Endothelial cell of umbilical vein (primary cell): ENCODE measurements around the gene UPF2. TPM values are rescaled to one million over a fixed set of nuclear protein-coding genes. Genes with fewer than 3 reads are reported as not detected.

Source experiments
- BruUV-seq: library from RNA; stranded (reverse); fragments of 400-500 nt; replicated peaks from 2 replicates; lab custom pipeline; 2021; lab: Mats Ljungman, UMichigan
- CTCF ChIA-PET: fragments of 300-600, 350-600 bp; sonication (Branson Sonifier 250); formaldehyde crosslinking; loops from one replicate; lab custom pipeline; 2021; ENCODE audit warnings: antibody characterized with exemption, inconsistent platforms; lab: Charles Lee
- POLR2A ChIA-PET: fragments of 300-600, 350-600 bp; sonication (Branson Sonifier 250); formaldehyde crosslinking; loops from one replicate; lab custom pipeline; 2021; ENCODE audit warnings: antibody characterized with exemption, inconsistent platforms; lab: Charles Lee
- DNase-seq: peaks from one replicate; pipeline ENCODE4 v3.0.0-alpha.2; 2011; ENCODE audit warnings: low read depth, low spot score
- FAIRE-seq: peaks from 2 replicates; lab custom pipeline; 2011; peaks lifted over from hg19 to GRCh38; lab: Jason Lieb, UNC
- H2AFZ ChIP-seq: 2 replicates; pipeline ENCODE4 v1.6.0; 2012; ENCODE audit warnings: low read depth, low read length, control low read depth, inconsistent platforms
- H3K27ac ChIP-seq: 2 replicates; pipeline ENCODE4 v1.5.1; 2011; ENCODE audit warnings: low read depth, mild to moderate bottlenecking, control low read depth, low read length, moderate library complexity; ENCODE audit not compliant: insufficient read depth
- H3K27me3 ChIP-seq, 2 experiments: 2 replicates each; pipeline versions ENCODE4 v1.6.0 to v1.6.1; 2011; ENCODE audit warnings: low read length in 2 of 2, mixed read lengths in 1 of 2; ENCODE audit not compliant: control insufficient read depth in 2 of 2, insufficient read depth in 2 of 2
- H3K36me3 ChIP-seq, 2 experiments: 2 replicates in 1 of 2; 3 replicates in 1 of 2; pipeline ENCODE4 v1.5.1; 2011; ENCODE audit warnings: low read length in 2 of 2, mild to moderate bottlenecking in 1 of 2, moderate library complexity in 1 of 2; ENCODE audit not compliant: control insufficient read depth in 2 of 2, insufficient read depth in 2 of 2; ENCODE audit errors: extremely low read depth in 1 of 2
- H3K4me1 ChIP-seq: 3 replicates; pipeline ENCODE4 v1.5.1; 2011; ENCODE audit warnings: mild to moderate bottlenecking, low read length; ENCODE audit not compliant: control insufficient read depth, insufficient read depth; ENCODE audit errors: extremely low read depth
- H3K4me2 ChIP-seq: 2 replicates; pipeline ENCODE4 v1.6.1; 2011; ENCODE audit warnings: low read length, control low read depth, mixed read lengths; ENCODE audit not compliant: insufficient read depth
- H3K4me3 ChIP-seq, 3 experiments: fragments of 200-600 bp in 1 of 3; sonication (generic), shearing (Covaris generic) in 1 of 3; replicated peaks in 1 of 3; 2 replicates each; pipeline ENCODE4 v1.5.1; 2011 to 2016; ENCODE audit warnings: control low read depth in 3 of 3, low read length in 3 of 3, mild to moderate bottlenecking in 2 of 3, inconsistent platforms in 1 of 3, low read depth in 1 of 3, moderate library complexity in 1 of 3; ENCODE audit not compliant: insufficient read depth in 1 of 3
- H3K79me2 ChIP-seq: 2 replicates; pipeline ENCODE4 v1.6.0; 2012; ENCODE audit warnings: low read length, inconsistent platforms; ENCODE audit not compliant: control insufficient read depth, insufficient read depth
- H3K9ac ChIP-seq: replicated peaks from 2 replicates; pipeline ENCODE3; 2011; ENCODE audit warnings: low read length, control low read depth; ENCODE audit not compliant: insufficient read depth; ENCODE audit errors: extremely low read depth
- H3K9me1 ChIP-seq: replicated peaks from 3 replicates; pipeline ENCODE4 v1.6.0; 2011; ENCODE audit warnings: mild to moderate bottlenecking, low read length; ENCODE audit not compliant: control insufficient read depth, insufficient read depth; ENCODE audit errors: extremely low read depth
- H3K9me3 ChIP-seq: replicated peaks from 2 replicates; pipeline ENCODE4 v1.5.1; 2012; ENCODE audit warnings: low read length, inconsistent platforms; ENCODE audit not compliant: control insufficient read depth, insufficient read depth
- H4K20me1 ChIP-seq: replicated peaks from 2 replicates; pipeline ENCODE3; 2011; ENCODE audit warnings: mild to moderate bottlenecking, low read length; ENCODE audit not compliant: control insufficient read depth, insufficient read depth; ENCODE audit errors: extremely low read depth
- EZH2 ChIP-seq: IDR thresholded peaks from 2 replicates; pipeline ENCODE4 v1.6.1; 2012; ENCODE audit warnings: borderline replicate concordance, low read depth, mild to moderate bottlenecking, moderate library complexity, low read length, inconsistent platforms; ENCODE audit not compliant: severe bottlenecking
- FOS ChIP-seq: IDR thresholded peaks from 2 replicates; pipeline ENCODE4 v1.6.1; 2011; ENCODE audit warnings: mild to moderate bottlenecking, low read length, moderate library complexity, borderline replicate concordance; ENCODE audit not compliant: insufficient read depth
- GATA2 ChIP-seq: IDR thresholded peaks from 2 replicates; pipeline ENCODE4 v1.7.0; 2011; ENCODE audit warnings: low read depth, mild to moderate bottlenecking, moderate library complexity, mixed read lengths, low read length; ENCODE audit not compliant: insufficient read length, insufficient read depth
- JUN ChIP-seq: IDR thresholded peaks from 2 replicates; pipeline ENCODE4 v1.6.1; 2011; ENCODE audit warnings: borderline replicate concordance, low read depth; ENCODE audit not compliant: insufficient read length, insufficient read depth
- MYC ChIP-seq: IDR thresholded peaks from one replicate; pipeline ENCODE4 v1.6.1; 2011; ENCODE audit warnings: mild to moderate bottlenecking, low read depth, low read length
- POLR2A ChIP-seq: IDR thresholded peaks from 2 replicates; pipeline ENCODE4 v1.6.1; 2012; ENCODE audit warnings: low read depth, mild to moderate bottlenecking, control low read depth, low read length
- POLR2AphosphoS5 ChIP-seq: IDR thresholded peaks from 2 replicates; pipeline ENCODE4 v1.6.1; 2012; ENCODE audit warnings: low read depth, mild to moderate bottlenecking, control low read depth, low read length, moderate library complexity; ENCODE audit not compliant: insufficient read depth
- dilution Hi-C: fragments of 300-500 bp; cut with MboI; formaldehyde crosslinking; loops from one replicate; pipeline ENCODE4 v1.15.0; 2019; ENCODE audit warnings: low sequenced_read_pairs; ENCODE audit not compliant: extremely low pct_ligation_motif_present
- intact Hi-C: fragments of 100-400 bp; cut with micrococcal nuclease; formaldehyde crosslinking; loops from one replicate; pipeline ENCODE4 v1.10.0; 2022
- polyA plus RNA-seq, 4 experiments: library from polyadenylated mRNA; depleted of rRNA in 3 of 4; stranded (reverse) in 3 of 4; unstranded in 1 of 4; fragments of >200 nt; gene quantifications; 2 replicates each; pipeline versions ENCODE4 v1.2.1 to v1.2.3, GENCODE V29; 2011 to 2012; ENCODE audit warnings: missing spikeins in 1 of 4
- total RNA-seq: library from RNA; stranded (reverse); gene quantifications from 2 replicates; pipeline ENCODE4 v1.2.3, GENCODE V29; 2021
- TF ChIP-seq, protein P1 (sequence below): IDR thresholded peaks from 2 replicates; pipeline ENCODE4 v1.6.1; 2011; ENCODE audit not compliant: insufficient read depth, insufficient read length
- TF ChIP-seq, protein P2 (sequence below), 2 donors: IDR thresholded peaks; 1 replicate in 1 of 2; 2 replicates in 1 of 2; pipeline ENCODE4 v1.5.1; 2011; ENCODE audit warnings: low read length in 2 of 2, mild to moderate bottlenecking in 2 of 2, moderate library complexity in 2 of 2, control low read depth in 1 of 2, inconsistent platforms in 1 of 2, low read depth in 1 of 2; ENCODE audit not compliant: insufficient read depth in 1 of 2; ENCODE audit errors: extremely low read depth in 1 of 2

Gene UPF2
- total and polyA plus RNA-seq, 2 donors (not counting 3 experiments of a cell fraction or from before 2014, with no cell fraction given), result 4.8 to 27.7 TPM

DNA sequence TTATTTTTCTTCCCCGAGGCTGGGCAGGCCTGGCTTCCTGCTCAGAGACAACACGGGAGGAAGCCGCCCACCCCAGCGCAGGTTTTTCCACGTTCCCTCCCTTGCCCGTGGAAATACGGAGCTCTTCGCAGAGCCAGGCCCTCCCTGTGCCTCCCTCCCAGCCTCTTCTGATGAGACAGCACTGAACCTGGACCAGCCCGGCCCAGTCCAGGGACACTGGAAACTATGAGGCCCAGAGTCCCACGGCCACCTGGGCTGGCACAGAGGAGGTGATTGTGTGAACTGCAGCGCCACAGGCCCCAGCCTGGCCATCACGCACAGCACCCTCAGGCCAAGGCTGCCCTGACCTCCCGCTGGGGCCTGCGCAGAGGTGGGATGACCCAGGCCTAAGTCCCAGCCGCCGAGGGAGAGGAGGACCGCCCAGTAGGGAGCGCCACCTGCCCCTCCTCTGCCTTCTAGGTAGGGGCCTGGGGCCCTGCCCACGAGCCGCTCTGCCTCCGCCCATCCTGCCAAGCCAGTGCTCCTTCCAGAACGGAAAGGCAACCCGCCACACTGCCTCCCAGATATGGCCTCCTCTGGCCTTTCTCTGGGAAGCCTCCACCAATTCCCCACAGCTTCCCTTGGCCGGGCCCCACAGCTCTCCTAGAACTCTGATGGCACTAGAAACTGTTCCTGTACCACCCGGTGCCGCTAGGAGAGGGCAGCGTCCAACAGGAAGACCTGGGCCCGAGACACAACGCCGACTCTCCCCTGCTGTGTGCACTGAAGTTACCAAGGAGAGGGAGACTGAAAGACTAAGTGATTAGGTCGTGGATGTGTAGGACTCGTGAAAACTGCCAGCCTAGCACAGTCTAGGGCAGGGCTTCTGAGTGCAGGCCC is 162.2 kb downstream of the UPF2 start:
- no TSS peak for BruUV-seq
- FAIRE-seq, result no peak
- CTCF ChIA-PET, result no interaction called here
- H3K9ac ChIP-seq, result no peak overlapping the region
- TF ChIP-seq POLR2AphosphoS5 (no peak), GATA2 (no peak), JUN (no peak), EZH2 (no peak), POLR2A (no peak), MYC (no peak), FOS (no peak)
- TF ChIP-seq, protein P1, sequence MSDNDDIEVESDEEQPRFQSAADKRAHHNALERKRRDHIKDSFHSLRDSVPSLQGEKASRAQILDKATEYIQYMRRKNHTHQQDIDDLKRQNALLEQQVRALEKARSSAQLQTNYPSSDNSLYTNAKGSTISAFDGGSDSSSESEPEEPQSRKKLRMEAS, result no peak
- TF ChIP-seq, protein P2, sequence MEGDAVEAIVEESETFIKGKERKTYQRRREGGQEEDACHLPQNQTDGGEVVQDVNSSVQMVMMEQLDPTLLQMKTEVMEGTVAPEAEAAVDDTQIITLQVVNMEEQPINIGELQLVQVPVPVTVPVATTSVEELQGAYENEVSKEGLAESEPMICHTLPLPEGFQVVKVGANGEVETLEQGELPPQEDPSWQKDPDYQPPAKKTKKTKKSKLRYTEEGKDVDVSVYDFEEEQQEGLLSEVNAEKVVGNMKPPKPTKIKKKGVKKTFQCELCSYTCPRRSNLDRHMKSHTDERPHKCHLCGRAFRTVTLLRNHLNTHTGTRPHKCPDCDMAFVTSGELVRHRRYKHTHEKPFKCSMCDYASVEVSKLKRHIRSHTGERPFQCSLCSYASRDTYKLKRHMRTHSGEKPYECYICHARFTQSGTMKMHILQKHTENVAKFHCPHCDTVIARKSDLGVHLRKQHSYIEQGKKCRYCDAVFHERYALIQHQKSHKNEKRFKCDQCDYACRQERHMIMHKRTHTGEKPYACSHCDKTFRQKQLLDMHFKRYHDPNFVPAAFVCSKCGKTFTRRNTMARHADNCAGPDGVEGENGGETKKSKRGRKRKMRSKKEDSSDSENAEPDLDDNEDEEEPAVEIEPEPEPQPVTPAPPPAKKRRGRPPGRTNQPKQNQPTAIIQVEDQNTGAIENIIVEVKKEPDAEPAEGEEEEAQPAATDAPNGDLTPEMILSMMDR (IDR thresholded peaks at IDR 0.05; ENCODE audit: extremely low read depth in 1 of 2, insufficient read depth in 1 of 2, low read depth in 1 of 2, low read length in 2 of 2), result no peak
- H3K4me3 ChIP-seq, result no peak overlapping the region
- no peaks in the 10 kb centered on the region for H3K36me3 ChIP-seq
- H3K27me3 ChIP-seq, result no peaks in the 10 kb centered on the region
- H2AFZ ChIP-seq, result no peak overlapping the region
- dilution Hi-C loops (no loop called here), intact Hi-C loops (no loop called here)
- POLR2A ChIA-PET, result interaction anchor here (0.5 kb wide), 1 partner anchor 85 kb away, joined by 3 read pairs; no protein-coding TSS in a partner anchor
- no peaks in the 10 kb centered on the region for H3K9me1 ChIP-seq
- H3K4me1 ChIP-seq, result peaks cover 3% of the 10 kb centered on the region
- no peak overlapping the region for H3K27ac ChIP-seq
- no peaks in the 10 kb centered on the region for H4K20me1 ChIP-seq
- no peak overlapping the region for H3K4me2 ChIP-seq
- H3K79me2 ChIP-seq, result no peaks in the 10 kb centered on the region
- no peak for DNase-seq
- no peaks in the 10 kb centered on the region for H3K9me3 ChIP-seq
